ENCODE results near the gene NADSYN1. TPM values are rescaled to one million over a fixed set of nuclear protein-coding genes. Genes with fewer than 3 reads are reported as not detected.

The NADSYN1 gene
- total RNA-seq, 1 donor from 2014 or later: 55.4 TPM

DNA sequence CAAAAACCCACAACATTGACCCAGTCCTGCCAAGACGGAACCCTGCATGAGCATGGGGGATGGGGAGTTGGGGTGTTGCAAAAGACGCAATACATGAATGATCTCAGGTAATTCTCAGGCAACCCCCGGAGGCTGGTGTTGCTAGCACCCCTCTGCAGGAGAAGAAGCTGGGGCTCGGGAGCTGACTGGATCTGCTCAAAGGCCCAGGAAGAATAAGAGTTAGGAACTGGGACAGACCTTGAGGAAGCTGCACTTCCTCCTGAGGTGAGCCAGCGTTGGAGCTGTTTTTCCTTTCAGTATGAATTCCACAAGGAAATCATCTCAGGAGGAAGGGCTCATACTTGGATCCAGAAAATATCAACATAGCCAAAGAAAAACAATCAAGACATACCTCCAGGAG, 95.1 kb downstream of the NADSYN1 start, which contains the start of gene KRTAP5-9:
Gene KRTAP5-9, plus strand, starts transcription at position 301 of the 400 bp plus-strand sequence. CDS start 238 bp downstream, outside the sequence.
- Mint-ChIP-seq H3K27ac (ENCODE audit: unreplicated experiment) (no peak within 1 kb of the TSS), H3K27me3 (ENCODE audit: unreplicated experiment) (peaks cover 4% of the 10 kb centered on the region), H3K36me3 (ENCODE audit: unreplicated experiment) (no peaks in the 10 kb centered on the region), H3K4me3 (ENCODE audit: unreplicated experiment) (no peak within 1 kb of the TSS), H3K9me3 (ENCODE audit: unreplicated experiment) (peaks cover 4% of the 10 kb centered on the region), H3K4me1 (ENCODE audit: unreplicated experiment) (no peaks in the 10 kb centered on the region)
- no peak for TF ChIP-seq CTCF (IDR thresholded peaks at IDR 0.05)
- DNase-seq (ENCODE audit: extremely low spot score, unreplicated experiment): no peak

DNA sequence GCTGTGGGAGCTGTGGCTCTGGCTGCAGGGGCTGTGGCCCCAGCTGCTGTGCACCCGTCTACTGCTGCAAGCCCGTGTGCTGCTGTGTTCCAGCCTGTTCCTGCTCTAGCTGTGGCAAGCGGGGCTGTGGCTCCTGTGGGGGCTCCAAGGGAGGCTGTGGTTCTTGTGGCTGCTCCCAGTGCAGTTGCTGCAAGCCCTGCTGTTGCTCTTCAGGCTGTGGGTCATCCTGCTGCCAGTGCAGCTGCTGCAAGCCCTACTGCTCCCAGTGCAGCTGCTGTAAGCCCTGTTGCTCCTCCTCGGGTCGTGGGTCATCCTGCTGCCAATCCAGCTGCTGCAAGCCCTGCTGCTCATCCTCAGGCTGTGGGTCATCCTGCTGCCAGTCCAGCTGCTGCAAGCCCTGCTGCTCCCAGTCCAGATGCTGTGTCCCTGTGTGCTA, 95.7 kb downstream of the NADSYN1 start:
- DNase-seq (ENCODE audit: extremely low spot score, unreplicated experiment): no peak
- no peak for TF ChIP-seq CTCF (IDR thresholded peaks at IDR 0.05)
- no peak overlapping the region for H3K27ac Mint-ChIP-seq (ENCODE audit: unreplicated experiment)
- peaks cover 4% of the 10 kb centered on the region for H3K9me3 Mint-ChIP-seq (ENCODE audit: unreplicated experiment)
- H3K27me3 Mint-ChIP-seq (ENCODE audit: unreplicated experiment): peaks cover 4% of the 10 kb centered on the region
- H3K36me3 Mint-ChIP-seq (ENCODE audit: unreplicated experiment): no peaks in the 10 kb centered on the region
- no peaks in the 10 kb centered on the region for H3K4me1 Mint-ChIP-seq (ENCODE audit: unreplicated experiment)
- H3K4me3 Mint-ChIP-seq (ENCODE audit: unreplicated experiment): no peak overlapping the region

Small RNAs within 50 kb of the gene (microRNA-seq; reads per million reads assigned to microRNA genes)
- gene MIR6754 (ENCODE audit: unreplicated experiment): not detected

Other genes starting within 250 kb of the NADSYN1 start
- 0.03 and 0.16 TPM in 2 replicates for gene SHANK2, start 200.6 kb upstream of the NADSYN1 start, total RNA-seq
- gene DHCR7, start 4.8 kb upstream of the NADSYN1 start, total RNA-seq: 29.8 and 30.2 TPM in 2 replicates
- gene KRTAP5-7, start 74.1 kb downstream of the NADSYN1 start, total RNA-seq: not detected in 2 replicates
- gene KRTAP5-8, start 84.8 kb downstream of the NADSYN1 start, total RNA-seq: not detected in 2 replicates
- not detected in 2 replicates for gene KRTAP5-9, start 95.2 kb downstream of the NADSYN1 start, total RNA-seq
- 0.30 and 0.31 TPM in 2 replicates for gene KRTAP5-10, start 112.4 kb downstream of the NADSYN1 start, total RNA-seq
- gene KRTAP5-11, start 129.7 kb downstream of the NADSYN1 start, total RNA-seq: not detected in 2 replicates

Data from osteocyte (in vitro differentiated cells).